Prostate gland (tissue), 2 donors: ENCODE measurements around the gene ALDH9A1. TPM values are rescaled to one million over a fixed set of nuclear protein-coding genes. Genes with fewer than 3 reads are reported as not detected.

Experiments
- DNase-seq: peaks from one replicate; pipeline ENCODE4 v3.0.0-alpha.2; 2019; ENCODE audit warnings: low spot score
- H3K27ac ChIP-seq, 2 donors: fragments of 200-600 bp; sonication (generic); 2 replicates each; pipeline ENCODE4 v1.5.1; 2017 to 2019
- H3K27me3 ChIP-seq: fragments of 200-600 bp; sonication (generic); replicated peaks from 2 replicates; pipeline ENCODE4 v1.5.1; 2019; ENCODE audit not compliant: insufficient read depth
- H3K36me3 ChIP-seq, 2 donors: fragments of 200-600 bp; sonication (generic); 1 replicate in 1 of 2; 2 replicates in 1 of 2; pipeline versions ENCODE4 v1.5.1 to v1.8.1; 2017 to 2019
- H3K4me1 ChIP-seq: fragments of 200-600 bp; sonication (generic); replicated peaks from 2 replicates; pipeline ENCODE4 v1.5.1; 2019
- H3K4me3 ChIP-seq, 2 donors: fragments of 200-600 bp; sonication (generic); 2 replicates each; pipeline ENCODE4 v1.5.1; 2017 to 2019
- H3K9me3 ChIP-seq: fragments of 200-600 bp; sonication (generic); 2 replicates; pipeline ENCODE4 v1.5.1; 2017
- CTCF ChIP-seq, 4 experiments: fragments of 200-600 bp in 2 of 4; fragments of 450-650 bp in 2 of 4; sonication (generic) in 2 of 4; IDR thresholded peaks; 1 replicate in 3 of 4; 2 replicates in 1 of 4; pipeline ENCODE4 v1.5.1; 2016 to 2019; ENCODE audit warnings: antibody characterized with exemption in 4 of 4, mild to moderate bottlenecking in 2 of 4, moderate library complexity in 2 of 4
- POLR2A ChIP-seq: fragments of 450-650 bp; IDR thresholded peaks from one replicate; pipeline ENCODE4 v1.6.1; 2016; ENCODE audit warnings: antibody characterized with exemption, mild to moderate bottlenecking
- POLR2AphosphoS5 ChIP-seq: sonication (generic); formaldehyde crosslinking; IDR thresholded peaks from one replicate; pipeline ENCODE4 v1.6.1; 2017; ENCODE audit warnings: antibody characterized with exemption
- WGBS: methylation state at CpG from one replicate; pipeline ENCODE4 v1.1.5; 2018; 5-methylcytosine and 5-hydroxymethylcytosine counted together
- intact Hi-C: fragments of 100-400 bp; cut with DNase I; formaldehyde crosslinking; loops from one replicate; pipeline ENCODE4 v1.14.2; 2022
- total RNA-seq, 2 donors: library from RNA; depleted of rRNA; stranded (reverse); fragments of >200 nt; gene quantifications; one replicate each; pipeline ENCODE4 v1.1.0, GENCODE V29; 2016

Gene ALDH9A1
- total RNA-seq, 2 donors from 2014 or later = 172 to 206 TPM

GRCh38 chr1:165679282-165680036, 18.9 kb downstream of the ALDH9A1 start:
- Histone ChIP-seq H3K36me3 (peaks cover 0 to 19% of the 10 kb centered on the region in 2 donors), H3K9me3 (no peaks in the 10 kb centered on the region), H3K27ac (no peak overlapping the region), H3K4me3 (no peak overlapping the region), H3K27me3 (no peaks in the 10 kb centered on the region), H3K4me1 (no peaks in the 10 kb centered on the region)
- 95% methylated on average over 1 of the region's 1 CpG for WGBS
- intact Hi-C loops = no loop called here
- no peak for DNase-seq
- no peak for TF ChIP-seq POLR2A
- no peak for TF ChIP-seq CTCF (IDR thresholded peaks at IDR 0.05)
- no peak for TF ChIP-seq POLR2AphosphoS5

- 0% methylated on average over 2 of the region's 2 CpGs for WGBS
- TF ChIP-seq POLR2A (no peak), CTCF (IDR thresholded peaks at IDR 0.05) (no peak), POLR2AphosphoS5 (no peak)
- Histone ChIP-seq H3K4me3 (no peak overlapping the region), H3K27me3 (no peaks in the 10 kb centered on the region), H3K9me3 (no peaks in the 10 kb centered on the region), H3K27ac (no peak overlapping the region), H3K36me3 (peaks cover 0 to 19% of the 10 kb centered on the region in 2 donors), H3K4me1 (no peaks in the 10 kb centered on the region)
- intact Hi-C loops = no loop called here
- DNase-seq = no peak
Observed at GRCh38 chr1:165678509-165678908, 19.9 kb downstream of the ALDH9A1 start.

GRCh38 chr1:165675794-165676193, 22.6 kb downstream of the ALDH9A1 start:
- Histone ChIP-seq H3K4me3 (no peak overlapping the region), H3K4me1 (no peaks in the 10 kb centered on the region), H3K27ac (no peak overlapping the region), H3K9me3 (no peaks in the 10 kb centered on the region), H3K27me3 (no peaks in the 10 kb centered on the region), H3K36me3 (peaks cover 0 to 19% of the 10 kb centered on the region in 2 donors)
- DNase-seq = no peak
- intact Hi-C loops = no loop called here
- TF ChIP-seq POLR2AphosphoS5 (no peak), CTCF (IDR thresholded peaks at IDR 0.05) (no peak), POLR2A (no peak)
- 81% methylated on average over 1 of the region's 1 CpG for WGBS

GRCh38 chr1:165674599-165674998, 23.8 kb downstream of the ALDH9A1 start:
- intact Hi-C loops = no loop called here
- no peaks in the 10 kb centered on the region for H3K9me3 ChIP-seq
- TF ChIP-seq CTCF (IDR thresholded peaks at IDR 0.05) = no peak
- no peak for TF ChIP-seq POLR2AphosphoS5
- TF ChIP-seq POLR2A = no peak
- 91% methylated on average over 8 of the region's 8 CpGs for WGBS
- H3K4me3 ChIP-seq = no peak overlapping the region
- peaks cover 0 to 13% of the 10 kb centered on the region in 2 donors for H3K36me3 ChIP-seq
- no peaks in the 10 kb centered on the region for H3K27me3 ChIP-seq
- no peak for DNase-seq
- no peaks in the 10 kb centered on the region for H3K4me1 ChIP-seq
- H3K27ac ChIP-seq = no peak overlapping the region

GRCh38 chr1:165671526-165671925, 26.8 kb downstream of the ALDH9A1 start:
- TF ChIP-seq CTCF (IDR thresholded peaks at IDR 0.05) (no peak), POLR2A (no peak), POLR2AphosphoS5 (no peak)
- H3K27ac ChIP-seq = no peak overlapping the region
- peaks cover 0 to 7% of the 10 kb centered on the region in 2 donors for H3K36me3 ChIP-seq
- intact Hi-C loops = no loop called here
- no peaks in the 10 kb centered on the region for H3K27me3 ChIP-seq
- H3K4me1 ChIP-seq = no peaks in the 10 kb centered on the region
- no peak overlapping the region for H3K4me3 ChIP-seq
- no peaks in the 10 kb centered on the region for H3K9me3 ChIP-seq
- 68% methylated on average over 2 of the region's 2 CpGs for WGBS
- no peak for DNase-seq
